C4-2B (cell line): ENCODE results near the gene PLXDC1.

Experiments
- ZFX ChIP-seq: fragments of 450-650 bp; IDR thresholded peaks from 2 replicates; pipeline ENCODE4 v1.6.1; 2017
- TF ChIP-seq, protein P1 (sequence below): fragments of 450-650 bp; conservative IDR thresholded peaks from 2 replicates; pipeline ENCODE4 v1.5.1; 2017; ENCODE audit warnings: mild to moderate bottlenecking

DNA sequence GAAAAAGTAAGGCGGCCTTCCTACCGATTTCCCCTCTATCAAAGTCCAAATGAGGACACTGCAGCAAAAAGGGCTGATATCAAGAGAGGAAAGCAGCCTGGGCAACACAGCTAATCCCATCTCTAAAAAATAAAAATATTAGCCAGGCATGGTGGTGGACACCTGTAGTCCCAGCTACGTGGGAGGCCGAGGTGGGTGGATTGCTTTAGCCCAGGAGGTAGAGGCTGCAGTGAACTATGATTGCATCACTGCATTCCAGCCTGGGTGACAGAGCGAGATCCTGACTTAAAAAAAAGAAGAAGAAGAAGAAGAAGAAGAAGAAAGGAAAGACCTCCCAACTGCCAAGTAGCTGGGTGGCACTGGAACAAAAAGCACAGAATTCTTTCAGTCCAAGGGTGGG lies 31.6 kb upstream of the PLXDC1 start:
- TF ChIP-seq, protein P1, sequence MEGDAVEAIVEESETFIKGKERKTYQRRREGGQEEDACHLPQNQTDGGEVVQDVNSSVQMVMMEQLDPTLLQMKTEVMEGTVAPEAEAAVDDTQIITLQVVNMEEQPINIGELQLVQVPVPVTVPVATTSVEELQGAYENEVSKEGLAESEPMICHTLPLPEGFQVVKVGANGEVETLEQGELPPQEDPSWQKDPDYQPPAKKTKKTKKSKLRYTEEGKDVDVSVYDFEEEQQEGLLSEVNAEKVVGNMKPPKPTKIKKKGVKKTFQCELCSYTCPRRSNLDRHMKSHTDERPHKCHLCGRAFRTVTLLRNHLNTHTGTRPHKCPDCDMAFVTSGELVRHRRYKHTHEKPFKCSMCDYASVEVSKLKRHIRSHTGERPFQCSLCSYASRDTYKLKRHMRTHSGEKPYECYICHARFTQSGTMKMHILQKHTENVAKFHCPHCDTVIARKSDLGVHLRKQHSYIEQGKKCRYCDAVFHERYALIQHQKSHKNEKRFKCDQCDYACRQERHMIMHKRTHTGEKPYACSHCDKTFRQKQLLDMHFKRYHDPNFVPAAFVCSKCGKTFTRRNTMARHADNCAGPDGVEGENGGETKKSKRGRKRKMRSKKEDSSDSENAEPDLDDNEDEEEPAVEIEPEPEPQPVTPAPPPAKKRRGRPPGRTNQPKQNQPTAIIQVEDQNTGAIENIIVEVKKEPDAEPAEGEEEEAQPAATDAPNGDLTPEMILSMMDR = no peak
- no peak for TF ChIP-seq ZFX
